HG03175 (cell line): ENCODE results near the gene CAMTA1.

Source experiments
- ATAC-seq: cut with Tn5 transposase; IDR thresholded peaks from one replicate; pipeline ENCODE4 v1.9.1; 2021; ENCODE audit warnings: mild to moderate bottlenecking, moderate library complexity; ENCODE audit not compliant: unreplicated experiment

The CAMTA1 gene

DNA sequence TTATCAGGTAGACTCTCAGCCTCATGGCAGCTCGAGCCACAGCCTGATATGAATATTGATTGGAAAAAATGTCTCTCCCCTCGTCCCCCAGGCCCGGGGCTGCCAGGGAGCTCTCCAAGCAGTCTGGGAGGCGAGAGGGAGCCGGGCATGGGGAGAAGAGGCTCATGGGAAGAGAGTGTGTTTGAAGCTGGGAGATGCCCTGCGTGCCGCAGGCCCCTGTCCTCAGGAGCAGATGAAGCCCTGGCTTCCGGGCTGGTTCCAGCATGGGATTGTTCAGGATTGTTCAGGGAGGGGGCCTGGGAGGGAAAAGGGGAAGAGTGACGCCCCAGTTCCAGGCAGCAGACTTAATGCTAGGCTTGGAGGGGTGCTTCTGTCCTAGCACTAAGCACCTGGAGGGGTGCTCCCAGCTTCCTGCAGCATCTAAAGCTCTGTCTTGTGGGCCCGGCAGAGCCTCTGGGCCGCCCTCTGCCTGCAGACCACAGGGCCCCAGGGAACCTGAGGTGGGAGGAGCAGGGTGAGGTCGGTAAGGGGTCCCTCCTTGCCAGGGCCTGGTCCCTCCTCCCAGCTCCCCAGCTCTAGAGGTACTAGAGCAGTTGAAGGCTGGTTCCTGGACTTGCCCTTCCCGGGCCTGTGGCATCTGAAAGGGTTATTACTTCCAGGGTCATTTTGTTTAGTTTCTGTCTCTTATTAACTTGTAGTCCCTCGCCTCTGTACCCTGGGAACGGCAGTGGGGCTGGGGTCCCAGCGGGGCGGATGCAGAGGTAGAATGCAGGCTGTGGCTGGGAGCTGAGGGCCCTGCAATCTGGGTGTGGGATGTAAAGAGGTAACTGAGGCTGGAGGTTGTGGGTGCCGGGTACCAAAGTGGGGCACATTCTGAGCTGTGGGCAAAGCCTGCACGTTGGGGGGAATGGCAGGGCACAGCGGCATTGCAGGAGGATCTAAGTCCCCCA is 651.1 kb downstream of the CAMTA1 start:
- no peak for ATAC-seq

DNA sequence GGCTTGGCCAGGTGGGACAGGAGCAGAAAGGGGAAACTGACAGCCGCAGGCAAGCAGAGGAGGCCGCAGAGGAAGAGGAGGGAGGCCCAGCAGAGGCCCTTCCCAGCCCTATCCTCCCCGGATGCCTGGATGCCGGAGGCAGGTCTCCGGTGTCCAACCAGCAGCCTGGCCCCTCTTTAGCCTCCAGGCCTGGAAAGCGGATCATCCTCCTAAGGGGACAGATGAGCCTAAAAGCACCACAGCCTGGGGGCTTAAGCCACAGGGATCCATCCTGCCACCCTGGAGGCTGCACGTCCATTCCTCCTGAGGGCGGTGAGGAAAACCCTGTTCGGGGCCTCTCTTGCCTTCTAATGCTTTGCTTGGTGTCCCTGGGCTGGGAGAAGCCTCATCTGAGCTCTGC is 651.8 kb downstream of the CAMTA1 start:
- ATAC-seq: no peak

DNA sequence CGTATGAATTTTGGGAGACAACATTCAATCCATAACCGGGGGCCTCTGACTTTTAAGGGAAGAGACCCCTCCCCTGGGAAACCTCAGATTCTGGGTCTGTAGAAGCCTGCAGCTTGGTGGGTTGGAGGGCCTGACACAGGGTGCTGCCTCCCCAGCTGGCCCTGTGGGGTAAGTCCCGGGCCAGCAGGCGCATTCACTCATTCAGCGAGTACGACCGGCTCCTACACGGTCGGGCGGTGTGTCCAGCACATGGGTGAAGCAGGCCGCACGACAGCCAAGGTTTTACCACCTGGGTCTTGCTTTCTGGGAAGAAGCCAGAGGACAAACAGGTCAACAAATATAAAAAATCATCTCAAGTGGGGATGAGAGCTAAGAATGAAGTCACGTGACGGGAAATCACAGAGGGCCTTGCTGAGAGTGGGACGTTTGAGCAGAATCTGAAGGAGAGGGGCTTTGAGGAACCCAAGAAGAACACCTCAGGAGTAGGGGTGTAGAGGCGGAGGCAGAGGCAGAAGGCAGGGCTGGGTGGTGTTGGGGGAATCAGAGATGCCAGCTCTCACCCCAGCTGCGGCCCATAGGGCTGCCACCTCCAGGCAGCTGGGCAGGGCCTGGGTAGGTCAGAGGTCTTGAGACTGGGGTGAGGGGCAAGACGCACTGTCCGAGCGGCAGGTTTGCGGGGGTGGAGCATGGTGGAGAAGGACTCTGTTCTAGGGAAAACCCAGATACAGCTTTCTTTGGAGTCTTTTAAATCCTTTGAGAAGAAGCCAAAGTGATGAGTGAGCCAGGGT is 652.5 kb downstream of the CAMTA1 start:
- ATAC-seq: no peak

DNA sequence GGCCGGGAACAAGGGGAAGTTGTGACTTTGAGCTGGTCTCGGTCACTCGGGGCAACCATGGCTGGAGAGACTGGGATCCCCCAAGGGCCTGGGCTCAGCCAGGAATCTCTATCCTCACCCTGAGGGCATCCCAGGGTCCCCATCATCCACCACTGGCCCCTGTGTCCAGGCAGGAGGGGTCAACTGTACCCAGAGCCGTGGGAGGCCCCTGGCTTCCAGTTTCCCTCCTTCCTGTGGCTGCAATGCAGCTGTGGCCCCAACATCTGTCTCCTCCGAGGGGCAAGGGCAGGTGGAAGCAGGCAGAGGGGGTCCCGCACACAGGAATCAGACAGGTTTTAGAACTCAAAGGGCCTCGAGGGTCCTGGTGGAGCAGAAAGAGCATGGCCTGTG is 653.1 kb downstream of the CAMTA1 start:
- ATAC-seq: no peak

DNA sequence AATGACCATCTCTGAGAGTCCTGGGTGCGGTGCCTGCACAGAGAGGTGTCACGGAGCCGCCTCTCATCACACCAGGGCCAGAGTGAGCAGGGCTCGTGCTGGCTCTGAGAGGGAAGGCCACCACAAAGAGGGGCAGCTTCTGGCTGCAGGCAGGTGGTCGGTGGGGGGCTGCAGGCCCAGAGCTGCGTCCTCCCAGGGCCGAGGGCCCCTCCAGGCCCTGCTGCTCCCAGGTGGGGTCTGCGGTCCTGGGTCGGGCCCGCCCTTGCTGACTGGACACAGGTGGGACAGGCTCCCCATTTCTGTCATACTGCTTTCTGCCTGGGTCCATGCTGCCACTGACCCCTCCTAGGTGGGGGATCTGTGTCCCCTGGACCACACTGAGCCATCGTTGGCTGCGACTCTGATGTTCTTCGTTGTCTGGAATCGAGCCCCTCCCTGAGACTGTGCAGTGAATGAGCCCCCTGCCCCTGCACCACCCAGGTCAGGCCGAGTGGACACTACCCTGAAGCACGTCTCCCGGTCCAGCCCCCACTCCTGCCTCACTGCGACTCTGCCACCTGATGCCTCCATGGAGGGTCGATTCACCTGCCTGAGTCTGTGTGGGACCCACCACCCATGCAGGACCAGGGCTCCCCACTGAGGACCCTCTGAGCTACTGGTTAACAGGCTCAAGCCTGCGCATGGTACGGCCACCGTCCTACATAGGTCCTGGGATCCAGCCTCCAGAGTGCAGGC is 653.8 kb downstream of the CAMTA1 start:
- ATAC-seq: no peak

DNA sequence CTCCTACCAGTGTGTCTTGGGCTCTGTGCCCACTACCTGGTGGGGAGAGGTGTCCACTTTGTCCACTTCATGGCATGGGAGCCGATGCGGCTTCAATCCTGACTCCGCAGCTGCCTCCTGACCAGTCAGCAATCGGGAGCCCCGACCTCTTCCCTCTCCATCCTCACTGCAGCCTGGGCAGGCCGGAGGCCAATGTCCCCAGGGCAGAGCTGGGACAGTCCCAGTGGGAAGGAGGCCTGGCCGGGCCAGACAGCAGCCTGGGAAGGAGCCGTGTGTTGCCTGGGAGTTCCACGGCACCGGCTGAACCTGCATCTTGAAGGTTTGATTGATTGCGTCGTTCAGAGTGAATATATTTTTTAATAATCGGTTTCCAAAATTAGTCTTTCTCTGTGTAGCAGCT is 654.9 kb downstream of the CAMTA1 start:
- no peak for ATAC-seq

DNA sequence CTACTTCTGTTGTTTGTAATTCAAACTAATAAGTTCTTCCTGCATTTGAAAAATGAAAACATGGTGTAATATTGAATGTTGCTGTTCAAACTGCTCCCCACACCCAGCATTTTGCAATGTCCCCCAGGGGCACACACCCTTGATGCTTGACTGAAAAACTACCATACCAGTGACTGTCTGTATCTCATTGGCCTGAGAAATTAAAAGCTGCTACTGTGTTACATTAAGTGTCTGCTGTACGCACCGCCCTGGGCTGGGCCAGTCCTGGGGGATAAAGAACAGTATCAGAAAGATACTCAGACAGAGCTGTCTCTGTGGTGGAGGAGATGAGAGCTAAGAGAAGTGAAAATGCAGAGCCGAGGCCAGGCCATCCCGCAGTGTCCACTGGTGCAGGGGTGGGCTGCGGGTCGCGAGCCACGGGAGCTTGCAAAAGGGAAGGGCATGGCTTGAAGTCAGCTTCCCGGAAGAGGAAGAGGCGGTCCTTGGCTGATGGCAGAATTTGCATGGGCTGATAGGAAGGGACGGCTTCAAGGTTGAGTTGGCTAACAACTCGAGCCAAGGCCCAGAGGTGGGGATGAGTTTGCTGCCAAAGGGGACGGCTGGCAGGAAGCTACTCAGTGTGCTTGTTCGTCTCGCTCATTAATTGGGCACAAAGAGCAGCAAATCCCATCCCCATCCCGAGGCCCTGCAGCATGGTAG is 656.0 kb downstream of the CAMTA1 start:
- no peak for ATAC-seq

DNA sequence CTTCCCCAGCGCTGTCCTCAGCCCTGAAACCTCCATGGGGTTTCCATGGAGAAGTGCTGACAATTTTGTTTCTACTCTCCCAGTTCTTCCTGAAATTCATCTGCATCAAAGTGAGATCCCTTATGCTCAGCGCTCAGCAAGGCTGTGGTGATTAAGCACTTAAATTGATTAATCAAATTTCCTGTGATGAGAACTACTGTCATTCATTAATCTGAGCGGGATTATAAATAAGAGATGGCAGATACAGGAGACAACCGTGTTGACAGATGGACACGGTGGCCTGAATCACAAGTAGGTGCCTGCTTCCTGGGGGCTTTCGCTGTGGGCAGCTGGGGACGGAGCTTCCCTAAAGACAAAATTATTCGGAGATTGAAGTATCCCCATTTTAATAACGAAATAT is 656.8 kb downstream of the CAMTA1 start:
- ATAC-seq: no peak

DNA sequence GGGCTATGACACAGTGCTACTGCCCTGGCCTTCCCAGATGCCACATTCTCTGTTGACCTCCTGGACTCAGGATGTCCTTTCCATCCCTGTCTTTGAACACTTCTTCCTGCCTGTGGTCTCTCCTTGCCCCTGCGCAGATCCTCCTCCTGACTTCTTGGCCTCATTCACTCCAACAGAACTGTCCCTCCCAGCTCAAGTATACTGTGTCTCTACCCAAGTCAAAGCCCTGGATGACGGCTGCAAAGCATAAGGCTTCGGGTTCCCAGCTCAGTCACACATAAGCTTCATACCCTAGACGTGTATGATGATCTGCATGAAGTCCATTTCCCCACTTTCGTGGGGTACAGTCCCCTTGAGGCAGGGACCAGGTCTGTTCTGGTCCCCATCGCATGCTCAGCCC is 657.7 kb downstream of the CAMTA1 start:
- no peak for ATAC-seq

DNA sequence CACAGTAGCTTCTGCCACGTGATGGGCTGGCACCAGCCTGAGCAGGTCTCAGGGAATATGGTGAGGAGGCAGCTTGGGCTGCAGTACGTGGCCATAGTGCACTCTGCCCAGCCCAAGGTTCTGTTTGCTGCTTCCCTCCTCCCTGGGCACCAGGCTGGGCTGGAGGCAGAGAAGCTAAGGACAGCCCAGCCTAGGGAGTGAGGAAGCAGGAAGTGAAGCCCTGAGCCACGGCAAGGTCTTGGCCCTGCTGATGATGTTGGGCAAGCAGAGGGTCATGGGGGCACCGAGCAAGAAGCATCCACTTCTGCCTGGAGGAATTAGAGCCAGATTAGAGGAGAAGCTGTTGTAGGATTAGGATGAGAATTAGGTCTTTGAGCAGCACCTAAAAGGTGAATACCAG is 659.1 kb downstream of the CAMTA1 start:
- ATAC-seq: no peak

DNA sequence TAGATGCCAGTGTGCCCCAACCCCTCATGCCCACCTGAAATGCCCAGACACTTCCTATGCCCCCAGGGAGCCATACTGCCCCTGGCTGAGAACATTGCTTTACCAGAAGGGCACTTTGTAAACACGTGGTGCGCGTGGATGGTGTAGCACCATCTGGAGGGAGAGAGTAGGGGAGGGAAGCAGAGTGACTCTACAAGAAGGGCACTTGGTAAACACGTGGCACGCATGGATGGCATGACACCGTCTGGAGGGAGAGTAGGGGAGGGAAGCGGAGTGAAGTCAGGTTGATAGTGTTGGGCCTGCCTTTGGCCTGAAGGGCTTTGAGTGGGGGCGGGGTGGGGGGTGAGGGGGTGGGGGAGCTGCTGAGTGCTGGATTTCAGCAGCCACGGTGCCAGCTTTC is 661.8 kb downstream of the CAMTA1 start:
- no peak for ATAC-seq

DNA sequence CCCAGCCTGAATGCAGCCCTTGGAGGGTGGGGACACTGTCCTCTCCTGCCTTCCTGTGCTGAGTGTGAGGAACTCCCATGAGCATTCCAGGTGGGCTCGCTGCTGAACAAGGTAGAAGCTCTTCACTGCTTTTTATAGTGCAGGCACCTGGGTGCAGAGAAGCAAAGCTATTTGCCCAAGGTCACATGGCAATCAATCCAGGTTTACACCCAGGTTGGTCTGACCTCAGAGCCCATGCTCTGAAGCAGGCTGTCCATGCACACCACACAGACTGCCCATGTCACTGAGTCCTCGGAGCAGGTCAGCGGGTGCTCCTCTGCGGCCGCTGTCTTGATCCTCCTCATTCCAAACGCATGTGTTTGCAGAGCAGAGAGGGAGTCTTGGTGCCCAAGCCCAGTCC is 662.5 kb downstream of the CAMTA1 start:
- ATAC-seq: no peak

DNA sequence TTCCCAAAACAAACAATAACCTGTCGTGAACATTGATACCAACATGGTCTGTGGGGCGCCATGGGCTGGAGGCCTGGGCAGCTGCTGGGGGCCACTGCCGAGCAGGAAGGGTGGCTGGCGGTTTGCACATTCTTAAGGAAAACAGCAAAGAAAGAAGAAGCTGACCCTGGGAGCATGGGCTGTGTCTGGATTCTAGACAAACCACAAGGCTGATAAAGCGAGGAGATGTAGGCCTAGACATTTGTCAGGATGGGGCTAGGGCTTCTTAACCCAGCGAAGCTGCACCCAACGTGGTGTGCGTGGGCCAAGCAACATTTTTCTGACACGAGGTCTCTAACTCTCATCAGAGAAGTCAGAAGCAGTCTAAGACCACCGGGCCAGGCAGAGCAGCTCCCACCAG is 663.7 kb downstream of the CAMTA1 start:
- ATAC-seq: no peak

DNA sequence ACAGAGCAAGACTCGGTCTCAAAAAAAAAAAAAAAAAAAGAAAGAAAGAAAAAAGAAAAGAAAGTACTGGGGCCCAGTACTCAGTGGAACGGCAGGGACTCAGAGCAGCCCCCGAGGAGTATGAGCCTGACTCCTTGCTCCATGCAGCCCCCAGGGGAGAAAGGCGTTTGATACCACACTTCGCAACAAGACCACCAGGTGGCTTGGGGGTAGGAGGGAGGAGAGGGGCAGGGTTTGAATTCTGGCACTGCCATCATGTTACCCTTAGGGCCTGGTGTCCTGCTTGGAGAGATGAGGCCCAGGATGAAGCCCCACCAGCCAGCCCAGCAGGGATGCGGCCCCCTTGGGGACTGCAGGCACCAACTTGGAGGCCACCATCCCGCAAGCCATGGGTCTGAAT is 664.5 kb downstream of the CAMTA1 start:
- ATAC-seq: no peak

DNA sequence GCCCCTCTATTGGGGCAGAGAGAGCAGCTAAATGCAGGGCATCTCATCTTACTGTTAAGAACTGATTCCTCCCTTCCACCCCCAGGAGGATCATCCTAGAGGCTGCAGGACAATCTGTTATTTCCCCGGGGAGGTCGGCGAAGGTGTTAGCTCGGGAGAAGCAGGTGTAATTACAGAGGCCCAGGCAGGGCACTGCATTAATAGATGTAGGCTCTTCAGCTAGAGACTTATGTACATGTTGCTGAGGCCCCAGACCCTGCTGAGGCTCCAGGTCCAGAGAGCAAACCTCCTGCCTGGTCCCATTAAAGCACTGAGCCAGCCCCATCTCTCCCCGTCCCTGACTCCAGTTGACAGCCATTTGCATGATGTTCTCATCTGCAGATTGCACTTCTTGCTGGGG is 665.6 kb downstream of the CAMTA1 start:
- ATAC-seq: no peak

DNA sequence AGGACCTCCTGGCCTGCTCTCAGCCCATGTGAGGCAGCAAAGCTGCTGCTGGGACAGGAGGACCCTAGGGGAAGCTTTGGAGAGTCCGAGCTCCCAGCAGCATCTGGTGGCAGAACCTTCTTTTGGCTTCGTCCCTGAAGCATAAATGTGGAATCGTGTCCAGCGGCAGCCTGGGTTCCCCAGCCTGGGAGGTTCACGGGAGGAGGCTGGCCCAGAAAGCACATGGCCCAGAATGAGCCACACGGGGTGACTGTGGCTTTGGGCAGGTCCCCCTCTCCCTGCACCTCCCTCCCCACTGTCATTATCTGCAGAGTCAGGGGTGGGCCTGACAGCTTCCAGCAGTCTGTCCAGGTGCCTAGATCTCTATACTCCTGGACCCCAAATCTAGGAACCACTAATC is 667.8 kb downstream of the CAMTA1 start:
- no peak for ATAC-seq

DNA sequence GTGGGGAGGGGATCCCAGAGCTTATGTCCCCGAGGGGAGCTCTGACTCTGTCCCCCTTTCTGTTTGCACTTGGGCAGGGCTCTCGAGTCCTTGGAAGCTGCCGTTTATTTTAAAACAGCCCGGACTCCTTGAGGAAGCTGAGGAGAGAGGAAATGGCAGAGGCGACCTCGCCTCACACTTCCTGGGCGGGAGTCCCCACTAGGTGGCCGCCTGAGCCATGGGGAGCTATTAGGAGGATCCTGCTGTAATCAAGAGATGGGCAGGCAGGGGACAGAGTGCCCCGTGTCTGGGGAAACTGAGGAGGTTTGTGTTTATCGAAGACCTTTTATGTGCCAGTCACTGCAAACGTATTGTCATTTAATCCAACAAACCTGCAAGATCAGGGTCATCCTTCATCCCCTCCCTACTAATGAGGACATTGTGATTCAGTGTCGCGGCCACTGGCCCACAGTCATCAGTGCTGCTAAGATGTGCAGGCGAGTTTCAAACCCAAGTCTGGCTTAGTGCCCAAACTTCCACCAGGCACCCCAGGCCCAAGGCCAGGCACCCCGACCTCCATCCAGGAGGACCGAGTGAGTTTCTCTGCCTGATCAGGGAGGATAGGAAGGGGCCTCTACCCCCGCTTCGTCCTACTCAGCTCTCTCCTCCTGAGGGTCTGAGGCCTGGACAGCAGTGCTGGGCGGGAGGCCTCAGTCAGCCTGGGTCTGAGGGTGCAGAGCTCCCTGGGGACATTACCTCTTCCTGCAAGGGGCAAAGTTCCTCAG is 669.0 kb downstream of the CAMTA1 start:
- ATAC-seq: no peak

DNA sequence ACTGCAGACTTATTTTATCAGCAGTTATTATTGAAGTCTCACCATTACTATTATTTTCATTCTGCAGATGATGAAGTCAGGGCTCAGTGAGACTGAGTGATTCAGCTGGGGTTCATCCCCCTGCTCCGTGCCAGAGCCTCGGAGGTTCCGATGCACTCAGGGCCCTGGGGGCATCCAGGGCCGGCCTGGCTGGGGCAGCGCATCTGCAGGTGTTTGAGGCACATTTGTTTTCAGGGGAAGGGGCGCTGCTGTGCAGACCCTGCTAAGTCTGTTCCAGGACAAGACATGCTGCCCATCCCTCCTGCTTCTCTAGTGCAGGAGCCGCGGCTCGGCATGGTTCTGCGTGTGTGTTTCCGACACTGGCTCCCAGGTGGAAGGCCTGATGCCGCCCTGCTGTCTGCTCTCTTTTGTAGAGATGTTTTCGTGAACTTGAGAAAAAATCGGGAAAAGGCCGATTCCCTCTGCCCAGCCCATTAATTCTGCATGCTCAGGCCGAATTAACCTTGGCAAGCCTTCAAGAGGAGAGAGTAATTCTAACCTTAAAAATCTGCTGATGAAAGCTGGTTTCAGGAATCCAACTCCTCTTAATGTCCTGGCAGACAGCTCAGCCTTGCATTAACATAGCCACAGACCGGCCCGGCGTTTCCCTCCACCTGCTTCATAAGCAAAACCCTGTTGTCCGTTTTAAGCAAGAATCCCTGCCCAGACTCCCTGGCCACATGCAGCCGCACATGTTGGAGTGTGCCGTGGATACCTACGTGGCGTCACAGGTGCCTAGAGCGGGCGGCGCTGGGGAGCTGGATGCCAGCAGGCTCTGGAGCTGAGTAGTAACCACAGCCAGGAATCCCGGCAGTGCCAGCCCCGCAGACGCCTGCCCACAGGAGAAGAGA is 669.9 kb downstream of the CAMTA1 start:
- no peak for ATAC-seq
